Stimulated activated CD4-positive, alpha-beta T cell treated with anti-CD3 and anti-CD28 coated beads, Interleukin-4, amount 100 ng/mL, for 4 hours (primary cell): ENCODE results near the gene SUPT3H.
"Not testable (repeated sequence)": the region's sequence is repeated elsewhere in the genome, so short reads cannot be mapped to it uniquely, and the experiment has no call there.

ENCODE experiments used
- DNase-seq, 2 experiments: peaks; one replicate each; pipeline ENCODE4 v3.0.0-alpha.2; 2020

SUPT3H gene

GRCh38 chr6:45098256-45098655, 279.5 kb downstream of the SUPT3H start:
- DNase-seq: no peak

GRCh38 chr6:45094831-45095230, 282.9 kb downstream of the SUPT3H start:
- no peak for DNase-seq

DNA sequence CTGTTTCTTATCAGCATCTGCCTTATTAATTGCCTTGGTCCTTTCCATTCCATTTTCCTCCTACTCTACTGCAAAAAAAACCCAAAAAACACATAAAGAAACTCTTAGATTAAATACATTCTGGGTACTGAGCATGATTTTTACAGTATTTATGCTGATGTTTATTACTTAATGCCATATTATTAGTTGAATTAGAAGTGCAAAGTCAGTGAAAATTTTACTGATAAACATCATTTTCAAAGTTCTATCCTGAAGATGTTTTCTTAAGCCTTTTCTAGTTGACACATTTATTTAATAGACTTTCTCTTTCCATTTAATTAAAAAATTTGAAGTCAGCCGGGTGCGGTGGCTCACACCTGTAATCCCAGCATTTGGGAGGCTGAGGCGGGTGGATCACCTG, 285.6 kb downstream of the SUPT3H start:
- DNase-seq: no peak

DNA sequence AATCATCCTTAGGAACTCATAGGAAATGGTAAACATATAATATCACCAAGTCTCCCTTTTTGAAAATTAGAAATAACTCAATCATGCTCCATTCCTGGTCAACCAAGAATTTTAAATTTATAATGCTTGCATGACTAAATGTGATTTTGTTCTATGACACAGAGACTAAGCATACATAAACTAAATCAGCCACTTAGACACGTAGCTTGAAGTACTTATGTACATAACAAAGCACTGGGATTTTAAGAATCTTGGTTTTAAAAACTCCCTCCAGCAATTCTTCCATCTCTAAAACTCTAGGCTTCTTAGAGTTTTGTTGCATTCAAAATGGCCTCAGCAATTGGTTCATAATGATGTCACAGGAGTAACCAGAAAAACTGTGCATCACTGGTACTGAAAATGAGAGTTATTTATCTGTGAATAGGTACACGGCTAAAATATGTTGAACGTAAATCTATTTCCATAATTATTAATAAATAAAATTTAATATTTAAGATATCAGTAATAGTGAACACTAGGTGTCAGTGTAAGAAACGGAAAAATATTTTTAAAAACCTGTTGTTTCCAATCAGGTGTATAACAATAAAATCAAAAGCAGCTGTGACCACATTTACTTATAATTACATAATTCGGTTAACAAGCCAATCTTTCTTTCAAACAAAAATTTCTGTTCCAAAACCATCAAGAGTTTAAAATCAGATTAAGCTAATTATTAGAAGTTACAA, 291.2 kb downstream of the SUPT3H start:
- no peak for DNase-seq

DNA sequence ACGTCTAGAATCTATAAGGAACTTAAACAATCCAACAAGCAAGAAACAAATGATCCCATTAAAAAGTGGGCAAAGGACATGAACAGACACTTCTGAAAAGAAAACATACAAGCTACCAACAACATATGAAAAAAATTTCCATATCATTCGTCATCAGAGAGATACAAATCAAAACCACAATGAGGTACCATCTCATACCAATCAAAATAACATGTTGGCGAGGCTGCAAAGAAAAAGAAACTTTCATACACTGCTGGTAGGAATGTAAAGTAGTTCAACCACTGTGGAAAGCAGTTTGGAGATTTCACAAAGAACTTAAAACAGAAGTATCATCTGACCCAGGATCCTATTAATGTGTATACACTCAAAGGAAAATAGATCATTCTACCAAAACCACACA, 293.5 kb downstream of the SUPT3H start:
- DNase-seq: no peak

GRCh38 chr6:45082091-45082490, 295.6 kb downstream of the SUPT3H start:
- DNase-seq: no peak

- DNase-seq: no peak
Observed at GRCh38 chr6:45081634-45082033, 296.1 kb downstream of the SUPT3H start.

DNA sequence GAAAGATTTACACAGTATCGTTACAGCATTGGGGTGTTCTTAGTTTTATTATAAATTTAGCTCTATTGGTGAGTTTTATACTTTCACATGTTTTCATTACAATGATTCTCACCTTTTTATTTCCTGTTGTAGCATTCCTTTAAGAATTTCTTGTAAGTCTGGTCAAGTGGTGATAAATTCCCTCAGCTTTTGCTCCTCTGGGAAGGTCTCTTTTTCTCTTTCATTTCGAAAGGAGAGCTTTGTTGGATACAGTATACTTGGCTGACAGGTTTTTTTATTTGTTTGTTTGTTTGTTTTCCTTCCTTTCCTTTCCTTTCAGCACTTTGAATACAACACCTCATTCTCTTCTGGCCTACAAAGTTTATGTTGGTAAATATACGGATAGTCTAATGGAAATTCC, 299.3 kb downstream of the SUPT3H start:
- no peak for DNase-seq

DNA sequence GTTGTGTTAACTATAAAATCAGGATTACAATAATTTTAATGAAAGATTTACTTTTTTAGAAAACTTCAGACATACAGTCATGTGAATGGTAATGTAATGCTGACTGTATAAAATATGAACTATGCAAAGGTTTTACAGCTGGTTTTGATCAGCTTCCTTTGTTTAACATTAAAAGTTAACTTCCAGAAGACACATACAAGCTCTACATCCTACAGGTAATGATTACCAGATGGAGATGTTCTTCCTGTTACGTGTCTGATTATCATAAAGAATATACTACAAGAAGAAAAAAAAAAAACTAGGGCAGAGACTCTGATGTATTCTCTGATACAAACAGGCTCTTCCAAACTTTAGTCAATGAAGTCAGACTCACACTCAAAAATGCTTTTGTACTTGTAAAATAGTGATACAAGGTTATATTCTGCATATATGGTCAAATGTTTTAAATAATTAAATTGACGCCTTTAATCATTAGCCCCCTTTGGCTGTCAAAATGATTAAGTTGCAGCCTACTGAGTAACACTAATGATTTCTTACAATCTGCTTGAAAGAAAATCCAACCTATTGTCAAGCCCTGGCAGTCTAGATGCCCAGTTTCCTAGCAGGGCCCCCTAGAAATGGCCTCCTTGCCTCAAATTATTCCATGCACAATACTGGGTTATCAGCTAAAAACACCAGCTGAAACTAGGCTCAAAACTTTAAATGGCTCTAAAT, 301.4 kb downstream of the SUPT3H start:
- no peak for DNase-seq

GRCh38 chr6:45075246-45075645, 302.5 kb downstream of the SUPT3H start:
- no peak for DNase-seq

- no peak for DNase-seq
Observed at GRCh38 chr6:45074439-45074838, 303.3 kb downstream of the SUPT3H start.

DNA sequence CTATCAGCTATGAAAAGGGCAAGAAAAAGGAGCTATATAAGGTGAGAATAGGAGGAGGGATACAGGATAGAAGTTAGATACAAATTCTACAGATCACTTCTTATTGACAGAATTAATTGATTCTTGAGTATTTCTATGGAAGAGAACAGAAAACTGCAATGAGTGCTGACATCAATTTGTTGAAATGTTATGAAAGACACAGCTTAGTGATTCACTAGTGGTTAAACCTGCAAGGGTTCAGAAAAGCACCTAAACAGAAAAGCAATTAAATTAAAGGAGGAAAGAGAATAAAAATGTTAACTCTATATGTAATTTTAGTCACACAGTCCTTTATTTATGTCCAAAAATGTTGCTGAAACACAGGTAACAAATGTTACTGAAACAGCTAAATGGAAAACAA, 304.0 kb downstream of the SUPT3H start:
- no peak for DNase-seq

- DNase-seq: no peak
Observed at GRCh38 chr6:45072673-45073072, 305.1 kb downstream of the SUPT3H start.

DNA sequence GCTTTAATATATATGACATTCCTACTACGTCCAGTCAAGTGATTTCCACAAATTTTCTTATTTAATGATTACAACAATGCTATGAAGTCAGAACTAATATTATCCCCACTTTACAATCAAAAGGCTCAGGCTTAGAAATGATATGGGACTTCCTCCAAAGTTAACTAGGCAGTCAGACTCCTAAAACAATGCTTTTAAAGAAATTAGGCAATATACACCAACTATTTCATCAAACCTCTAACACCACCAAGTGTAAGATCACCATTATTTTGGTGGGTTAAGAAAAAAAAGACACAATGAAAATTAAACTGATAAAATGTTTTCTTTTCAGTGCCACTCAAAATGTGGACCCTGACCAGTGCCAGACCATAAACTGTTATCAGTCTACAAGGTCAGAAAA, 305.7 kb downstream of the SUPT3H start:
- no peak for DNase-seq

DNA sequence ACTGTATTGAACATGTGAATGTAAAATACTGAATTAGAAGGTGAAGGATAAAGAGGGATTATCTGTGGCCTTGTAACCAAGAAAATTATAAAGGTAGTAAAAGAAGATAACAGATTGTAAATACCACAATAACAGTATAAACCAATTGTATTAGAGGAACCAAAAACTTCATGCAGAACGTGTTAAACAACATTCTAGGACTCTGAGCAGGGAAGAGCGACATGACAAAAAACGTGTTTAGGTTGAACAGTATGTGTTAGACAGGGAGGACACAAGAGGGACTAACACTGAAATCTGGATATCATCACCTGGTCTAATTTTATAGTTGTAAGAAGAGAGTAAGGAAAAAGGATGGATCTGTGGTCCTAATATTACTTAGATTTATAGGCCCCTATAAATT, 308.6 kb downstream of the SUPT3H start:
- no peak for DNase-seq

DNA sequence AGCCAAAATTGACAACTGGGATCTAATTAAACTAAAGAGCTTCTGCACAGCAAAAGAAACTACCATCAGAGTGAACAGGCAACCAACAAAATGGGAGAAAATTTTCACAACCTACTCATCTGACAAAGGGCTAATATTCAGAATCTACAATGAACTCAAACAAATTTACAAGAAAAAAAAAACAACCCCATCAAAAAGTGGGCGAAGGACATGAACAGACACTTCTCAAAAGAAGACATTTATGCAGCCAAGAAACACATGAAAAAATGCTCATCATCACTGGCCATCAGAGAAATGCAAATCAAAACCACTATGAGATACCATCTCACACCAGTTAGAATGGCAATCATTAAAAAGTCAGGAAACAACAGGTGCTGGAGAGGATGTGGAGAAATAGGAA, 310.3 kb downstream of the SUPT3H start:
- DNase-seq: not testable (repeated sequence)

GRCh38 chr6:45062659-45063058, 315.1 kb downstream of the SUPT3H start:
- not testable (repeated sequence) for DNase-seq

DNA sequence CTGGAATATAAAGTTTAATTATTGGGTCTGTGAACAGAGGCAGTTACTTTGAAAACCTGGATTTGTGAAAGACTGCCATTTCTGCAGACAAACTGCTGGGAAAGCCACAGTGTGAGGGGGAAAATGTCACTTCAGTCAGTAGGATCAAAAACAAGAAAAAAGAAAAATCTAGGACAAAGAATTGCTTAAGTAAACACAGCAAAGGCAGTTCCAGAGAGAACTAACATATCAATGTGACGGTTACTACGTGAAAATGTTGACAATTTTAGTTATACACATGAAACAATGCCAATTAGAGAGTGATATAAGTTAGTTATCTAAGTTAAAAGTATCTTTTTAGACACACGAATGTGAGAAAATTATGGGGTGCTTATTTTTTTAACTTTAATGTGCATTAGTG, 320.0 kb downstream of the SUPT3H start:
- no peak for DNase-seq

GRCh38 chr6:45054610-45055009, 323.1 kb downstream of the SUPT3H start:
- no peak for DNase-seq

GRCh38 chr6:45052325-45052724, 325.4 kb downstream of the SUPT3H start:
- no peak for DNase-seq

DNA sequence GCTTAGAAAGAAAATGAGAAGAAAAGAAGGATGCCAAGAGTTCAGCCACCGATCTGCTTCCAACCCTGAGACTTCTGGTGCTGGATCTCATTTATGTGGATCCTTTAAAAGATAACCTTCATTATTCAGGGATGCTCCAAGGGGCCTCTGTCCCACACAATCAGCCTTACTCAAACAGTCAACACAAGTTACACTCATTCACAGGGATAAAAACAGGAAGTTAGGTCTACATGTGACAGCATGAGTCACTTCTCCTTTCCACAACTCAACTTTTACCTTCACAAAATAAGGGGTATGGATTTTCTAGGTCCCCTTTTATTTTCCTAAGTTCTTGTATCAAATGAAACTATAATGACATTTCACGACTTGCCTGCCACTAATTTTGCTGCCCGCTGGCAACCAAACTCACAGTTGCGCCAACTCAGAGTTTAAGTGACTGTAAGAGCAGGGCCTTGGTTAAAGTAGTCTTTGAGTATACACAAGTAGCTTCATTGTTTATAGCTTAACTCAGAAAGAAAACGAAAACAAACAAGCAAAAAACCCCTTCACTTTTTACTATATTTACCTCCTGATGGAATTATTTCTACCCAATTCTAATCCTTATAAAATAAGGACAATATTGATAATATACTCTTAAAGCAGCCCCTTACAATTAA, 328.4 kb downstream of the SUPT3H start:
- no peak for DNase-seq

- DNase-seq: no peak
Observed at GRCh38 chr6:45047573-45047972, 330.2 kb downstream of the SUPT3H start.

DNA sequence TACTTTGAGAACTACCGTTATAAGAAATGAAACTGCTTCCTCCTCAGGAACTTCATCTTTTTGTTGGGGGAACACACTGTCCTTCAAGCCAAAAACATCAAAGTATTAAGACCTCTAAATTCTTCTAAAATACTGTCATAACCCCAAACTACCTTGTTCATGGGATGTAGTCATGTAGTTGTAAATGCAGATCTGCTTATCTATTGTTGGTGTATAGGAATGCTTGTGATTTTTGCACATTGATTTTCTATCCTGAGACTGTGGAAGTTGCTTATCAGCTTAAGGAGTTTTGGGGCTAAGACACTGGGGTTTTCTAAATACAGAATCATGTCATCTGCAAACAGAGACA, 332.5 kb downstream of the SUPT3H start:
- no peak for DNase-seq

DNA sequence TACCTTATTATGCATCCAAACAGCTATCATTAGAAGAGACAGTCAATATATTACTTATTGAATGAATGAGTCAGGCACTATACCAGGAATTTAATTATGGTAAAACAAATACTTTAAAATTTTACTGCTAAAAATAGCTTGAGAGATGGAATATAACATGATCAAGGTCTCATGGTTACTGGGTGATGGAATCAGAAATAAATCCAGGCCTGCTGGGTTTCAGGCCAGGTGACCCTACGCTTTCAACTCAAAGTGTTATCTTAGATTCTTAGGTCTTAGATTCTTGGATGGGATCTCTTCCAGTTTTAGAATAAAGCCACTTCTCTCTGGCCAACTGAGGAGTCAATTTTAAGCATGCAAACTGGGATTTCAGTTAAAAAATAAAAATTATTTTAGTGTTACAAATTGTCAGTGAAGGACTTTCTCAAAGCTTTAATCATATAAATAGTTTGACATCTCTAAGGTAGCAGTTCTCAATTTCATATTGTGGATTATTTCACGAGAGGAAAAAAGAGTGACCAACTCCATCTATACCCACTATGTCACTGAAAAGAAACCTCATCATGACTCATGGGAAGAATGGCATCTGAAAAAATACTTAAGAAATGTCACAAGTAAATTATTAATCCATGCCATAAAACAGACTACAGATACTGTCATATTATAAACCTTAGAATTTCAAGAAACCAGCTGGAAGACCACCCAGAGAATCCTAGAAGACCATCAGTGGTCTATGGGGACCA, 333.1 kb downstream of the SUPT3H start:
- no peak for DNase-seq
